Thyroid gland (tissue), 4 donors: ENCODE results near the gene ERF. TPM values are rescaled to one million over a fixed set of nuclear protein-coding genes. Genes with fewer than 3 reads are reported as not detected.

Experiments
- DNase-seq, 2 donors: peaks; one replicate each; pipeline ENCODE4 v3.0.0-alpha.2; 2019
- H3K27ac ChIP-seq, 3 donors: fragments of 200-600 bp; sonication (generic); 1 replicate in 2 of 3; 2 replicates in 1 of 3; pipeline ENCODE4 v1.5.1; 2016 to 2019; ENCODE audit warnings: mild to moderate bottlenecking in 1 of 3, moderate library complexity in 1 of 3
- H3K27me3 ChIP-seq: fragments of 200-600 bp; sonication (generic); one replicate; pipeline ENCODE4 v1.5.1; 2019
- H3K36me3 ChIP-seq, 2 donors: fragments of 200-600 bp; sonication (generic); one replicate each; pipeline ENCODE4 v1.5.1; 2016 to 2019
- H3K4me1 ChIP-seq, 2 donors: fragments of 200-600 bp; sonication (generic); one replicate each; pipeline ENCODE4 v1.5.1; 2017 to 2019
- H3K4me3 ChIP-seq, 3 donors: fragments of 200-600 bp; sonication (generic); replicated peaks in 1 of 3; 1 replicate in 2 of 3; 2 replicates in 1 of 3; pipeline ENCODE4 v1.5.1; 2016; ENCODE audit warnings: mild to moderate bottlenecking in 1 of 3
- H3K9me3 ChIP-seq: fragments of 200-600 bp; sonication (generic); one replicate; pipeline ENCODE4 v1.5.1; 2017
- POLR2A ChIP-seq, 2 donors: fragments of 450-650 bp; IDR thresholded peaks; one replicate each; pipeline ENCODE4 v1.6.1; 2017; ENCODE audit warnings: antibody characterized with exemption in 2 of 2, mild to moderate bottlenecking in 2 of 2, moderate library complexity in 1 of 2
- WGBS, 2 donors: methylation state at CpG; one replicate each; pipeline ENCODE4 v1.1.5; 2017; 5-methylcytosine and 5-hydroxymethylcytosine counted together
- intact Hi-C: fragments of 100-400 bp; cut with DNase I; formaldehyde crosslinking; loops from one replicate; pipeline ENCODE4 v1.15.1; 2023
- total RNA-seq, 4 donors: library from RNA; depleted of rRNA; stranded (reverse); fragments of >200 nt; gene quantifications; one replicate each; pipeline ENCODE4 v1.2.3, GENCODE V29; 2016
- TF ChIP-seq, protein P1 (sequence below), 6 experiments: fragments of 200-600 bp in 3 of 6; fragments of 450-650 bp in 3 of 6; sonication (generic) in 3 of 6; IDR thresholded peaks; one replicate each; pipeline ENCODE4 v1.5.1; 2016 to 2019; ENCODE audit warnings: antibody characterized with exemption in 6 of 6, mild to moderate bottlenecking in 2 of 6, inconsistent platforms in 1 of 6, moderate library complexity in 1 of 6

The ERF gene
- total RNA-seq, 4 donors from 2014 or later, result 27.5 to 50.2 (median 39.2) TPM

DNA sequence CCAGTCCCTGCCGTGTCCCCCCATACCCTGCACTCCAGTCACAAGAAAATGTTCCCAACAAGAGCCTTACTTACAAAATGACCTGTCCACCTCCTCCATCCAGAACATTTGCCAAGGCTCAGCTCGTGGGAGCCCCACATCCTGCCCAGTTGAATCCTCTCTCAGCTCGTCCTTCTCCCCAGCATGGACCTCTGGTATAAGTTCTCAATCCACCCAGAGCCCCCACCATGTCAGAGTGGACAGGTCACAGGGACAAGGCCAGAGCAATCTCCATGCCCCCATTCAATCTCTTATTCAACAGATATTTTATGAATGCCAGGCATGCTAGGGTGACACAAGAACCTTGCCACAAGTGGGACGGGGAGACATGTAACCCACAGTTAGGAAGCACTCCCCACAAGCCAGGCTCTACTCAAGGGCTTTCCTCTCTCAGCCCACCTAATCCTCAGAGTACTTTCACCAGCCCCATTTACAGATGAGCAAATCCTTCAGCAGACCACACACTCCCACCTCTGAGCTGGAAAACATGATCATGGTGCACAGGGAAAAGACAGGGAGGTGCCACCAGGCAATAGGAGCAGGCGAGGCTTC lies 52.5 kb downstream of the ERF start:
- Histone ChIP-seq H3K36me3 (peaks cover 37 to 53% of the 10 kb centered on the region in 2 donors), H3K4me1 (no peaks in the 10 kb centered on the region), H3K27ac (no peak overlapping the region), H3K4me3 (no peak overlapping the region), H3K9me3 (no peaks in the 10 kb centered on the region), H3K27me3 (no peaks in the 10 kb centered on the region)
- 83 to 91% methylated on average over 5 of the region's 5 CpGs for WGBS, 2 donors
- DNase-seq, result no peak
- TF ChIP-seq, protein P1, sequence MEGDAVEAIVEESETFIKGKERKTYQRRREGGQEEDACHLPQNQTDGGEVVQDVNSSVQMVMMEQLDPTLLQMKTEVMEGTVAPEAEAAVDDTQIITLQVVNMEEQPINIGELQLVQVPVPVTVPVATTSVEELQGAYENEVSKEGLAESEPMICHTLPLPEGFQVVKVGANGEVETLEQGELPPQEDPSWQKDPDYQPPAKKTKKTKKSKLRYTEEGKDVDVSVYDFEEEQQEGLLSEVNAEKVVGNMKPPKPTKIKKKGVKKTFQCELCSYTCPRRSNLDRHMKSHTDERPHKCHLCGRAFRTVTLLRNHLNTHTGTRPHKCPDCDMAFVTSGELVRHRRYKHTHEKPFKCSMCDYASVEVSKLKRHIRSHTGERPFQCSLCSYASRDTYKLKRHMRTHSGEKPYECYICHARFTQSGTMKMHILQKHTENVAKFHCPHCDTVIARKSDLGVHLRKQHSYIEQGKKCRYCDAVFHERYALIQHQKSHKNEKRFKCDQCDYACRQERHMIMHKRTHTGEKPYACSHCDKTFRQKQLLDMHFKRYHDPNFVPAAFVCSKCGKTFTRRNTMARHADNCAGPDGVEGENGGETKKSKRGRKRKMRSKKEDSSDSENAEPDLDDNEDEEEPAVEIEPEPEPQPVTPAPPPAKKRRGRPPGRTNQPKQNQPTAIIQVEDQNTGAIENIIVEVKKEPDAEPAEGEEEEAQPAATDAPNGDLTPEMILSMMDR (IDR thresholded peaks at IDR 0.05), result no peak
- TF ChIP-seq POLR2A (IDR thresholded peaks at IDR 0.05), result no peak
- intact Hi-C loops, result no loop called here

DNA sequence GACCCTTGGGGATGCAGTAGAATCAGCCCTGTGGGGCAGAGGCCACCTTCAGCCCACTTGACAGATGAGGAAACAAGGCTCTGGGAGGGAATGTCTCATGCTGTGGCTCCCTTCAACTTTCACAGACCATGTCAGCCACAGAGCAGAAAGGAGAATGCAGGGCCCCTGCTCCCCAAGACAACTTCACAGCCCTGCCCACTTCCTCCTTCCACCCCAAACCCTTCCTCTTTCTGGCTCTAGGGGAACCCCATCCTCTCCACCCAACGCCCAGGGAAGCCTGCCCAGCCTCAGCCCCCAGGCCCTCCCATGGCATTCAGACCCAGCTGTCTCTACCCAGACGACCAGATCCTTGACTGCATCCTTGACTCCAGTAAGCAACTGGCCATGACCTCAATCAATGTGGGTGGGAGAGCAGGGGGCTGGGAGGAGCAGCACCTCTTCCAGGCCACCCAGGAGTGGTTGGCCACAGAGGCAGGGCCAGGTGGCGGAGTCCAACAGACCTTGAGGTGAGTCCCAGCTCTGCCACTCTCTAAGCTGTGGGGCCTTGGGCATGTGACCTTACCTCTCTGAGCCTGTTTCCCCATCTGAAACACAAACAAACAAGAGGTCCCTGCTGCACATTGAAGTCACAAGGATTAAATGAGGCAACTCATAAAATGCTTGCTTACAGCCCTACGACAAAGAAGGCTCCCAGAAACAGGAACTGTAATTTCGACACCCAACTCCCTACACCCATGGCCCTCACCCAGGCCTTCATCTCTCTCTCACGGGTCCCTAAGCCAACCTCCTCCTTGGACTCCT lies 53.2 kb downstream of the ERF start:
- H3K27me3 ChIP-seq, result no peaks in the 10 kb centered on the region
- no peaks in the 10 kb centered on the region for H3K9me3 ChIP-seq
- H3K36me3 ChIP-seq, result peaks cover 32 to 46% of the 10 kb centered on the region in 2 donors
- H3K4me1 ChIP-seq, result no peaks in the 10 kb centered on the region
- intact Hi-C loops, result no loop called here
- WGBS, 2 donors, result 84% methylated on average over 6 of the region's 6 CpGs
- TF ChIP-seq POLR2A (IDR thresholded peaks at IDR 0.05), result no peak
- TF ChIP-seq, protein P1 (IDR thresholded peaks at IDR 0.05), result no peak
- no peak for DNase-seq
- H3K4me3 ChIP-seq, result no peak overlapping the region
- H3K27ac ChIP-seq, result no peak overlapping the region

DNA sequence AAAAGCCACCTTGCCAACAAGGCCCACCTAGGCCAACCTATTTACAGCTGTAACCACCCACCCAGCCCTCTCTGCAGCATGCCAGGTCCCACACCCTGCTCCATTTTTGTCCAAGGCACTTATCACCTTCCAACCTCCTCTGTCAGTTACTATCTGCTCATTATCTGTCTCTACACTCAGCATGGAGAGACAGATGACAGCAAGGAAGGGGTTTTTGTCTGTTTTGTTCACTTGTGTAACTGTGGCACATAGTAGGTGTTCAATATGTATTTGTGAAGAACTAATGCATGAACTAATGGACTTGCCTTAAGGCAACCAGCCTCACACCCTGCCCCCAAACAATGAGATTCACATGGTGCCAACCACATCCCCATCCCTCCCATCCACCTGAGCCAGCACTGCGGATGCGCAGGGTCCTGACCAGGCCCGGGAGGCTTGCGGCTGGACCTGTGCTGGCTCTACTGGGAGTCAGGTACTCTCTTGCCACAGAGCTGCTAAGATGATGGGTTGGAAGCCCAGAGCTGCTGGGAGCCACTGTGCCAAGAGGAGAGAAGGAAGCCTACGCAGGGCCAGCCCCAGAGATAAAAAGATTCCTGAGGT lies 54.7 kb downstream of the ERF start:
- Histone ChIP-seq H3K36me3 (peaks cover 32 to 39% of the 10 kb centered on the region in 2 donors), H3K4me3 (no peak overlapping the region), H3K4me1 (no peaks in the 10 kb centered on the region), H3K9me3 (no peaks in the 10 kb centered on the region), H3K27ac (no peak overlapping the region), H3K27me3 (no peaks in the 10 kb centered on the region)
- 80 to 85% methylated on average over 5 of the region's 5 CpGs for WGBS, 2 donors
- no peak for DNase-seq
- no peak for TF ChIP-seq POLR2A (IDR thresholded peaks at IDR 0.05)
- TF ChIP-seq, protein P1 (IDR thresholded peaks at IDR 0.05), result no peak
- intact Hi-C loops, result no loop called here

DNA sequence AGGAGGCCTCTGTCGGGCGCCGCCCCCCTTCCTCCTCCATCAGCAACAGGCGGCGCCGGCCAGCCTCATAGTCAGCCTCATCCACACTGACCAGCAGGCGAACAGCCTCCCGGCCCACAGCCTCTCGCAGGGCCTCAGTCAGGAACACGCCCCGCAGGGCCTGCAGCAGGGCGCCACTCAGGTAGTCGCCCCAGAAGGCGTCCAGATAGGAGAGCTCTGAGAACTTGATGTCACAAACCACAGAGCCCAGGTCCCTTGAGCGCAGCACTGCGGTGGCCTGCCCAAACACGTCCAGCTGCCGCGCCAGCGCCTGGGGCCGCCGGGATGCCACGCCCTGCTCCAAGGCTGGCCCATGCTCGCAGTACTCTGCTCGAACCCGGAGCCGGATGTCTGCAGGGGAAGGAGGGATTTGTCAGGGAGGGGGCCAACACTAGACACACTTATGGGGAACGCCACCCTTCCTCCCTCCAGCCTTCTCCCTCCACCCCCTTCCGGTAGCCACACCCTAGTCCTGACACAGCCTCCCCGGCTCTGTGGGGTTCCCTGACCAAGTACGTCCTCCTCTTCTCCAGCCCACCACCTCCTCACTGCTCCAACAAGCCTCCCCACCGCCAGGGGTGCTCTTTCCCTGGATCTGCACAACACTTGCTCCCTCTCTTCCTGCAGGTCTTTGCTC lies 55.4 kb downstream of the ERF start:
- H3K36me3 ChIP-seq, result peaks cover 32 to 39% of the 10 kb centered on the region in 2 donors
- no peak overlapping the region for H3K27ac ChIP-seq
- DNase-seq, result no peak
- intact Hi-C loops, result no loop called here
- TF ChIP-seq, protein P1 (IDR thresholded peaks at IDR 0.05), result no peak
- no peak for TF ChIP-seq POLR2A (IDR thresholded peaks at IDR 0.05)
- no peak overlapping the region for H3K4me3 ChIP-seq
- no peaks in the 10 kb centered on the region for H3K9me3 ChIP-seq
- no peaks in the 10 kb centered on the region for H3K4me1 ChIP-seq
- 74 to 87% methylated on average over 9 to 23 of the region's 32 CpGs for WGBS, 2 donors
- no peaks in the 10 kb centered on the region for H3K27me3 ChIP-seq
